HL-60 (cell line): ENCODE data around the gene OR1S2.

Experiments
- DNase-seq, 2 experiments: peaks; one replicate each; pipeline ENCODE4 v3.0.0-alpha.2; 2010 to 2020; ENCODE audit warnings: low read depth in 1 of 2, low spot score in 1 of 2
- H3K27ac ChIP-seq: fragments of 250-450 bp; sonication (Bioruptor Pico); replicated peaks from 2 replicates; pipeline ENCODE4 v1.5.1; 2020; ENCODE audit warnings: mild to moderate bottlenecking, moderate library complexity
- H3K27me3 ChIP-seq: fragments of 250-450 bp; sonication (Bioruptor Pico); 2 replicates; pipeline ENCODE4 v1.5.1; 2021; ENCODE audit warnings: mild to moderate bottlenecking, moderate library complexity; ENCODE audit not compliant: insufficient read depth, poor library complexity, severe bottlenecking
- H3K4me3 ChIP-seq: replicated peaks from 2 replicates; pipeline ENCODE4 v1.5.1; 2011; ENCODE audit warnings: mild to moderate bottlenecking, control low read depth, low read length; ENCODE audit not compliant: insufficient read depth
- GABPA ChIP-seq: IDR thresholded peaks from 2 replicates; pipeline ENCODE4 v1.6.1; 2012; ENCODE audit warnings: low read depth
- POLR2AphosphoS5 ChIP-seq: IDR thresholded peaks from 2 replicates; pipeline ENCODE4 v1.6.1; 2012; ENCODE audit warnings: low read depth
- SPI1 ChIP-seq: IDR thresholded peaks from 2 replicates; pipeline ENCODE4 v1.6.1; 2012; ENCODE audit warnings: low read depth, mild to moderate bottlenecking, borderline replicate concordance
- TF ChIP-seq, protein P1 (sequence below): IDR thresholded peaks from one replicate; pipeline ENCODE4 v1.5.1; 2011; ENCODE audit warnings: low read length, control low read depth, inconsistent platforms; ENCODE audit not compliant: insufficient read depth
- TF ChIP-seq, protein P2 (sequence below): IDR thresholded peaks from 2 replicates; pipeline ENCODE4 v1.6.1; 2012; ENCODE audit warnings: low read depth; ENCODE audit not compliant: insufficient replicate concordance

OR1S2 gene

DNA sequence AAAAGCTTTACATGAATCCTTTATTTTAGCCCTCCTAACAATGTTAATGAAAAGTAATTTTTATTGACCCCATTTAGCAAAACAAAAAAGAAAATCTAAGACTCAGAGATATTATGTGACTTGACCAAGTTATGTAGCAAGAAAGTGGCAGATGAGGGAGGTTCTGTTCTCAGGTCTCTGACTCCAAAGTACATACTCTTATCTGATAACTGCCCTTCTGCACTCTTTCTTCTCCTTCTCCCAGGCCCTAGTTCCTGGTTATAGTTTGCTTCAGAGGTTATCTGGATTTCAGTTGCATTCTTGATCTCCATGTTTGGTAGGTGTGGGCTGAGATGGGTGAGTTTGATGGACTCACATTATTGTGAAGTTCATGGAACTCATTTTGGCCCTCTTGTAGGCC lies 10.6 kb downstream of the OR1S2 start:
- no peak for DNase-seq
- Histone ChIP-seq H3K4me3 (no peak overlapping the region), H3K27me3 (no peaks in the 10 kb centered on the region), H3K27ac (no peak overlapping the region)
- no peak for TF ChIP-seq GABPA
- TF ChIP-seq SPI1 = no peak
- TF ChIP-seq POLR2AphosphoS5 = no peak
- TF ChIP-seq, protein P1, sequence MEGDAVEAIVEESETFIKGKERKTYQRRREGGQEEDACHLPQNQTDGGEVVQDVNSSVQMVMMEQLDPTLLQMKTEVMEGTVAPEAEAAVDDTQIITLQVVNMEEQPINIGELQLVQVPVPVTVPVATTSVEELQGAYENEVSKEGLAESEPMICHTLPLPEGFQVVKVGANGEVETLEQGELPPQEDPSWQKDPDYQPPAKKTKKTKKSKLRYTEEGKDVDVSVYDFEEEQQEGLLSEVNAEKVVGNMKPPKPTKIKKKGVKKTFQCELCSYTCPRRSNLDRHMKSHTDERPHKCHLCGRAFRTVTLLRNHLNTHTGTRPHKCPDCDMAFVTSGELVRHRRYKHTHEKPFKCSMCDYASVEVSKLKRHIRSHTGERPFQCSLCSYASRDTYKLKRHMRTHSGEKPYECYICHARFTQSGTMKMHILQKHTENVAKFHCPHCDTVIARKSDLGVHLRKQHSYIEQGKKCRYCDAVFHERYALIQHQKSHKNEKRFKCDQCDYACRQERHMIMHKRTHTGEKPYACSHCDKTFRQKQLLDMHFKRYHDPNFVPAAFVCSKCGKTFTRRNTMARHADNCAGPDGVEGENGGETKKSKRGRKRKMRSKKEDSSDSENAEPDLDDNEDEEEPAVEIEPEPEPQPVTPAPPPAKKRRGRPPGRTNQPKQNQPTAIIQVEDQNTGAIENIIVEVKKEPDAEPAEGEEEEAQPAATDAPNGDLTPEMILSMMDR = no peak
- TF ChIP-seq, protein P2, sequence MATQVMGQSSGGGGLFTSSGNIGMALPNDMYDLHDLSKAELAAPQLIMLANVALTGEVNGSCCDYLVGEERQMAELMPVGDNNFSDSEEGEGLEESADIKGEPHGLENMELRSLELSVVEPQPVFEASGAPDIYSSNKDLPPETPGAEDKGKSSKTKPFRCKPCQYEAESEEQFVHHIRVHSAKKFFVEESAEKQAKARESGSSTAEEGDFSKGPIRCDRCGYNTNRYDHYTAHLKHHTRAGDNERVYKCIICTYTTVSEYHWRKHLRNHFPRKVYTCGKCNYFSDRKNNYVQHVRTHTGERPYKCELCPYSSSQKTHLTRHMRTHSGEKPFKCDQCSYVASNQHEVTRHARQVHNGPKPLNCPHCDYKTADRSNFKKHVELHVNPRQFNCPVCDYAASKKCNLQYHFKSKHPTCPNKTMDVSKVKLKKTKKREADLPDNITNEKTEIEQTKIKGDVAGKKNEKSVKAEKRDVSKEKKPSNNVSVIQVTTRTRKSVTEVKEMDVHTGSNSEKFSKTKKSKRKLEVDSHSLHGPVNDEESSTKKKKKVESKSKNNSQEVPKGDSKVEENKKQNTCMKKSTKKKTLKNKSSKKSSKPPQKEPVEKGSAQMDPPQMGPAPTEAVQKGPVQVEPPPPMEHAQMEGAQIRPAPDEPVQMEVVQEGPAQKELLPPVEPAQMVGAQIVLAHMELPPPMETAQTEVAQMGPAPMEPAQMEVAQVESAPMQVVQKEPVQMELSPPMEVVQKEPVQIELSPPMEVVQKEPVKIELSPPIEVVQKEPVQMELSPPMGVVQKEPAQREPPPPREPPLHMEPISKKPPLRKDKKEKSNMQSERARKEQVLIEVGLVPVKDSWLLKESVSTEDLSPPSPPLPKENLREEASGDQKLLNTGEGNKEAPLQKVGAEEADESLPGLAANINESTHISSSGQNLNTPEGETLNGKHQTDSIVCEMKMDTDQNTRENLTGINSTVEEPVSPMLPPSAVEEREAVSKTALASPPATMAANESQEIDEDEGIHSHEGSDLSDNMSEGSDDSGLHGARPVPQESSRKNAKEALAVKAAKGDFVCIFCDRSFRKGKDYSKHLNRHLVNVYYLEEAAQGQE = no peak

DNA sequence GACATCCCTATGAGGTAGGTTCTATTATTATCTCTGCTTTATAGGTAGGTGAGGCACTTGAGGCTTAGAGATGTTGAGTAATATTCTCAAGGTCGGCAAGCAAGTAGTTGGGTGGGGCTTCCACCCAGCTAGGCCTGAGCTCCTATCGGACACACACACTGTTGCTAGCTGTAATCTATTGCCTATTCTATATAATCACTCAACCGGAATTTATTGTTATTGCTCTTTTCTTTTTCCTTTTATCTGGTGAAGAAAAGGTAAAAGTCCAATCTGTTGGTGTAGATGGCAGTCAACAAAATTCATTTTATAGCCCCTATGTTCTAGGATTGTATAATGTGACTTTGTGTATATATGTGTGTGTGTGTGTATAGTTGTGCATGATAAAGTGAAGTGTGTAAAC lies 11.7 kb downstream of the OR1S2 start:
- Histone ChIP-seq H3K4me3 (no peak overlapping the region), H3K27ac (no peak overlapping the region), H3K27me3 (no peaks in the 10 kb centered on the region)
- DNase-seq = no peak
- TF ChIP-seq POLR2AphosphoS5 (no peak), SPI1 (no peak), GABPA (no peak)
- TF ChIP-seq, protein P1 = no peak
- TF ChIP-seq, protein P2 = no peak

DNA sequence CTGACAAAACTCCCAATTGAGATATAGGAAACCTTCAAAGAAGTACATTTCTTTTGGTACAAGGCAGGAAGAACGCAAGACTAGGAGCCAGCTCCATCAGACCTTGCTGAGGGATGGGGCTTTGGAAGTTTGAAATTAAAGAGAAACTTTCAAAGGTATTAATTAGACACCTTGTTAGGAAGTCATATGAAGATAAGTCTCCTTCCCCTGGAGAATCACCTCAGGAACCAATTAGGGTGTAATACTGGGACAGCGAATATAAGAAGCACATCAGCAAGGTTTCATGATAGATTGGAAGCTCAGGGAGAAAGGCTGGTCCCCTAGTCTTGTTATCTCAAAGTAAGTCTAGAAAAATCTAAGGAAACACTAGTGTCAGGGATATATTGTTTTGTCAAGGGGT lies 15.2 kb downstream of the OR1S2 start, which contains the start of gene OR9Q2:
Gene OR9Q2 (plus strand): TSS at position 301 of the 400 bp plus-strand sequence. CDS start 1,421 bp downstream, outside the sequence.
- TF ChIP-seq, protein P1 = no peak

DNA sequence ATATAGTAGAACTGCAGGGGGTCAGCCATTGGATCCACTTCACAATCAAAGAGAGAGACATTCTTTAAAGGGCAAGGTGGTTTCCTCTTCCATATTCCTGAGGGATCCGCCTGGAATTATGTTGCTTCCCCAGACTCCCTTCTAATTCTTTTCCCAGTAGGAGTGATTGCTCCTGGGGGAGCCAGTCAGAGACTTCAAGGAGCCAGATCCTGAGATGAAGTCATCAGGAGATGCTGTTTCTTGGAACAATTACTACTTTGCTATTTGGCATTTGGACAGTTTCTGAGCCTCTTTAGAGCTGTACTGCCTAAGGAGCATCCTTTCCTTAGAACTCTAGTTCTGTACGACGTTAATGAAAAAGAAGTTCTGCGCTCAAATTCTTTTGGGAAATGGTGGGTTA lies 17.0 kb downstream of the OR1S2 start:
- Histone ChIP-seq H3K4me3 (no peak overlapping the region), H3K27ac (no peak overlapping the region), H3K27me3 (no peaks in the 10 kb centered on the region)
- DNase-seq = no peak
- TF ChIP-seq SPI1 (no peak), POLR2AphosphoS5 (no peak), GABPA (no peak)
- TF ChIP-seq, protein P1 = no peak
- TF ChIP-seq, protein P2 = no peak

More for the DNA sequence above, 15.2 kb downstream of the OR1S2 start, which contains the start of gene OR9Q2:
- Histone ChIP-seq H3K27ac (no peak within 1 kb of the TSS), H3K4me3 (no peak within 1 kb of the TSS), H3K27me3 (no peaks in the 10 kb centered on the region)
- no peak for DNase-seq
